GM18519 (cell line): ENCODE measurements around the gene IKBKE.
"Not testable (repeated sequence)": the region's sequence is repeated elsewhere in the genome, so short reads cannot be mapped to it uniquely, and the experiment has no call there.

ENCODE experiments used
- ATAC-seq: cut with Tn5 transposase; IDR thresholded peaks from one replicate; pipeline ENCODE4 v1.9.1; 2021; ENCODE audit warnings: mild to moderate bottlenecking, moderate library complexity; ENCODE audit not compliant: unreplicated experiment, low FRiP score

Gene IKBKE

GRCh38 chr1:206472024-206472423, 1.7 kb downstream of the IKBKE start:
- no peak for ATAC-seq

GRCh38 chr1:206472454-206472853, 2.2 kb downstream of the IKBKE start:
- ATAC-seq = no peak

- ATAC-seq = no peak
Measured at GRCh38 chr1:206472886-206473285, 2.6 kb downstream of the IKBKE start.

- no peak for ATAC-seq
Measured at GRCh38 chr1:206476058-206476457, 5.8 kb downstream of the IKBKE start.

- ATAC-seq = no peak
Measured at GRCh38 chr1:206476591-206476990, 6.3 kb downstream of the IKBKE start.

- no peak for ATAC-seq
Measured at GRCh38 chr1:206477110-206477509, 6.8 kb downstream of the IKBKE start.

- ATAC-seq = no peak
Measured at GRCh38 chr1:206477581-206478380, 7.5 kb downstream of the IKBKE start.

GRCh38 chr1:206478746-206479145, 8.5 kb downstream of the IKBKE start:
- no peak for ATAC-seq

GRCh38 chr1:206479183-206480125, 9.2 kb downstream of the IKBKE start:
- ATAC-seq = no peak

- ATAC-seq = no peak
Measured at GRCh38 chr1:206480211-206480610, 9.9 kb downstream of the IKBKE start.

GRCh38 chr1:206482611-206483010, 12.3 kb downstream of the IKBKE start:
- ATAC-seq = no peak

- not testable (repeated sequence) for ATAC-seq
Measured at GRCh38 chr1:206483864-206484263, 13.6 kb downstream of the IKBKE start.

GRCh38 chr1:206484901-206485300, 14.6 kb downstream of the IKBKE start:
- no peak for ATAC-seq

GRCh38 chr1:206486995-206487788, 16.9 kb downstream of the IKBKE start:
- no peak for ATAC-seq

GRCh38 chr1:206487970-206488369, 17.7 kb downstream of the IKBKE start:
- no peak for ATAC-seq

GRCh38 chr1:206488466-206488865, 18.2 kb downstream of the IKBKE start:
- no peak for ATAC-seq

GRCh38 chr1:206489980-206490770, 19.9 kb downstream of the IKBKE start:
- ATAC-seq = no peak

GRCh38 chr1:206490771-206491405, 20.6 kb downstream of the IKBKE start:
- ATAC-seq = no peak

- no peak for ATAC-seq
Measured at GRCh38 chr1:206491616-206492015, 21.3 kb downstream of the IKBKE start.
